Stimulated activated CD8-positive, alpha-beta memory T cell treated with anti-CD3 and anti-CD28 coated beads, Interleukin-7, amount 100 ng/mL, for 1 hour (primary cell): ENCODE measurements around the gene DCLK2.

ENCODE experiments used
- DNase-seq, 2 donors: peaks; one replicate each; pipeline ENCODE4 v3.0.0-alpha.2; 2020; ENCODE audit warnings: low read depth in 2 of 2

Gene DCLK2

DNA sequence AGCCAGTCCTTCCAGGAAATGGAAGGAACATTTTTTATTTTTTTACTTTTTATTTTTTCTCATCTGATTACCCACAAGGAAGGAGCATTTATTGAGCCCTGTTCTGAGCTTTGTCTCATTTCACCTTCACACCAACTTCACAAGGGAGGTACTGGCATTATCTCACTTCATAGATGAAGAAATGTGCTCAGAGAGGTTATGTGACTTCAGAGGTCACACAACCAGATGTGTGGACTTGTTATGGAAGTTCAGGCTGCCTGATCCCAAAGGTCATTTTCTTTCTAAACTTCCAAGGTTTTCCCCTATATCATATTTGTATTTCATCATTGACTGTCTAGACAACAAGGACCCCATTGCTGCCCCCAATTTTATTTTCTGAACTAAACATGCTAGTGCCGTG is 160.3 kb downstream of the DCLK2 start:
- no peak for DNase-seq

DNA sequence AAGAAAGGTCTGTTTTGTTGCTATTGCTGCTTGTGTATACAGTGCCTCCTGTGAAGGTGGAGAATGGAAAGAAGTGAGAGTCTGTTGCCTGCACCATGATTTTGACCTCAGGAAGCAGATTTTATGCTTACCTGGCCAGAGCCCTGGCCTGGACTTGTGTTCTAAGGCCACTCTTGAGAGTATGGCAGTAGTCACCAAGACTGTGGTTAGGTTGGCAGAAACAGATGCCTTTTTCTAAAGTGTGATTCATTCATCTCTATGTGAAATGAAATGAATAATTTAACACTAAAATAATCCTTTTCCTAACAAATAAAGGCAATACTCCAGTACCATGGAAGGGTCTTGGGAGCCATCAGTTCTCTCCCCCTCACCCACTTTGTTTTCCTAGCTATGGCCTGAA is 161.8 kb downstream of the DCLK2 start:
- DNase-seq = no peak

DNA sequence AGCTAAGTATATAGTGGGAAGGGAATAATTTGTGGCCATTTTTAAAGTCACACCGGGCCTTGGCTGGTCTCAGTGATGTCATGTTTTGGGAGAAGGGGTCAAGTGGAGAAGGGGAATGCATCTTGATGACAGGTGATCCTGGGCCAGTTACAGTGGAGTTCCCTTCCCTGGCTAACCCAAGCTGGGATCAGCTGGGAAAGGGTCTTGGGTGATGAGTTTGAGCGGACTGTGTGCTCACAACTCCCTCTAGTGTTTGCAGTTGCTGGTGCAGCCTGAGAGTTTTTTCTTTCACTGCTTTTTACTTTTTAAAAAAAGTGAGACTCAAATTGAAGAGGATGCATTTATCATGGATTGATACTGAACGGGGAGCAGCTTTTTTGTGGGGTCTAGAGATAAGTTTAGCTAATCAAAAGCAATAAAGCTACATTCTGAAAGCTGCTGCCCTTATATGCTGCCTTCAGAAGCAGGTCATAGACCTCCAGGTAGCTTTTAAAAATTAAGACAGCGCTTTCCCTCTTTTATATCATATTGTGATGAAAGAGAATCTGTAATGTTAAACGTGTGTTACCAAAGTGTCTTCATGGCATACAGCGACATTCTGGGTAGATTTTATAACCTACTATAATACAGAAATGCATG is 164.7 kb downstream of the DCLK2 start:
- no peak for DNase-seq

DNA sequence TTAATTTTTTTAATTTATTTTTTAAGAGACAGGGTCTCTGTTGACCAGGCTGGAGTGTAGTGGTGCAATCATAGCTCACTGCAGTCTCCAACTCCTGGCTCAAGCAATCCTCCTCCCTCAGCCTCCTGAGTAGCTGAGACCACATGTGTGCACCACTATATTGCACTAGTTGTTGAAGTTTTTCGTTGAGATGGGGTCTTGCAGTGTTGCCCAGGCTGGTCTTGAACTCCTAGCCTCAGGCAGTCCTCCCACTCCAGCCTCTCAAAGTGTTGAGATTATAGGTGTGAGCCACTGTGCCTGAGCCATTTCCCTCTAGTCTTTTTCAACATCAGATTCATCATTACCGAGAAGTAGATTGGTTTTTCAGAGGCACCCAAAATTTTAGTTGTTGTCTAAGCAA is 165.7 kb downstream of the DCLK2 start:
- no peak for DNase-seq

DNA sequence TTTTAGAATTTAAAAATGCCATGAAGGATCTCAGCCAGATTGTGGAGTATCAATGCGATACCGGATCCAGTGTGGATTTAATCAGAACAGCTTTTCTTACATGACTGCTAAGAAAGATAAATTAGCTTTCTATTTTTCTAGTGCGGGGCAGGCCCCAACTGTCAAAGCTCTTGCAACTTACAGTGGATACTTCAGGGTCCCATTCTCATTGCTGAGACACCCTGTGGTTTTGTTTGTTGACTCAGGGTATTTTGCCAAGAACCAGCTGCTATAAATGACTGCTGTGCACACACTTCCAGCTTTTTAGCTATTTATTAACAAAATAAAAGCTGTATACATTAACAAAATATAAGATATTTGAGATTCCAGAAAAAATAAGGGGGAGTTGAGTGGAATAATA is 166.4 kb downstream of the DCLK2 start:
- no peak for DNase-seq

DNA sequence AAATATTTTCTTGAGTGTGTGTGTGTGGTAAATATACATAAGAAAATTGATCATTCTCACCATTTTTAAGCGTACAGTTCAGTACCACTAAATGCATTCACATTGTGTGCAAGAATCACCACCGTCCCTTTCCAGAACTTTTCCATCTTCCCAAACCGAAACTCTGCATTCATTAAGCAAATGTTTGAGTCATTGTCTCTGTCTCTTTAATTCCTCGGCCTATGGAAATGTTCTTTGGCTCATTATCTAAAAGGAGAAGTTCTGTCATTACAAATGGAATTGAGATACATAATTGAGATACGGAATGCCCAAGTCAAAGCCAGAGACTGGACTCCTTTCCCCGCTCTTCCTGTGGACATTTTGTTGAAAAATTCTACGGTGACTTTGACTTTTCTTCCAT is 168.9 kb downstream of the DCLK2 start:
- no peak for DNase-seq

DNA sequence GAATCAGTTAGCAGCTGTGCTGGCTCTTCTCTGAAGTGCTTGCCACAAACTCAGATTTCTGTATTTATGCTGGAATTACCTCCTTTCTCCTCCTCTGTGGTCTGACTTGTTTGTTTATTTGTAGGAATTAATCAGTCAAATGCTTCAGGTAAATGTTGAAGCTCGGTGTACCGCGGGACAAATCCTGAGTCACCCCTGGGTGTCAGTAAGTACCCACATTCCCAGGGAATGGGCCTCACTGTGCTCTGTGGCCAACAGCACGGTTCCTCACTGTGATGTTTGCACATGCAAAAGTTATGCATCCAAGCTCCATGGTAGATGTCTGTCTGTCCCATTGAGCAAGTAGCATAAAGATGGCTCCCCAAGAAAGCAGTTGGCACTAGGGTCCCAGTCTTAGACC is 169.9 kb downstream of the DCLK2 start:
- no peak for DNase-seq

DNA sequence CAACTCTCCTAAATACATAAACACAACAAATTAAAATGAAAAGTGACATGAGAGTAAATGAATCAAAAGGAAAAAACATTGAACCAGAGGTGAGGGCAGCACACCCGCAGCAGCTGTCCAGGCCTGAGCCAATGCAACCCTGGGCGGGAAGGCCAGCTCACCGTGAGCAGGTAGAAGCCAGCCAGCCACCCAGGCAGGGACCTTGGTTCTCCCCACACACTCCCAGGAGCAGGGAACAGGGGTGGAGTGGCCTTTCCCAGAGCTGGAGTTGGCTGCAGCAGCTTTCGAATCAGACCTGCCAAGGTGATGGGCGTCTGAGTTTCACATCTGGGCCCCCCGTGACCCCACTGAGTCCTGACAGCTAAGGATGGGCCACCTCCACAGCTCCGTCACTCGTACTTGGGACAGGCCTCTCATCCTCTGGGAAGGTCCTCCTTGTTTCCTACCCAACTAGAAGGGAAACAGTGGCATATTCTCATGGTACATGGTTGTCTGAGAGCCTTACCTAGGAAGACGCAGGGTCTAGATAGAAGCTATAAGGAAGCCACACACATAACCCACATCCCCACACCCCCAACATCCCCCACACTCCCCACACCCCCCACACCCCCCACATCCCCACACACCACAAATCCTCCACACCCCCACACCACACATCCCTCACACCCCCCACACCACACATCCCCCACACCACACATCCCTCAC is 172.2 kb downstream of the DCLK2 start:
- DNase-seq = no peak

DNA sequence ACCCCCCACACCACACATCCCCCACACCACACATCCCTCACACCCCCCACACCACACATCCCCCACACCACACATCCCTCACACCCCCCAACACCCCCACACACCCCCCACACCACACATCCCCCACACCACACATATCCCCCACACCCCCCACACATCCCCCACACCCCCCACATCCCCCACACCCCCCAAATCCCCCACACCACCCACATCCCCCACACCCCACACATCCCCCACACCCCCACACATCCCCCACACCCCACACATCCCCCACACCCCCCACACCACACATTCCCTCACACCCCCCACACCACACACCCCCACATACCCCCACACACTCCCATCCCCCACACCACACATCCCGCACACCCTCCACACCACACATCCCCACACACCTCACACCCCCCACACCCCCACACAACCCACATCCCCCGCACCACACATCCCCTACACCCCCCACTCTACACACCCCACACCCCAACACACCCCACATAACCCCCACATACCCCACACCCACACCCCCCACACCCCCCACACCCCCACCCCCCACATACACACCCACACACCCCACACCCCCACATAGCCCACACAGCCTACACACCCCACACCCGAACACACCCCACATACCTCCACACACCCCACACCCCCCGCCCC is 172.9 kb downstream of the DCLK2 start:
- no peak for DNase-seq

DNA sequence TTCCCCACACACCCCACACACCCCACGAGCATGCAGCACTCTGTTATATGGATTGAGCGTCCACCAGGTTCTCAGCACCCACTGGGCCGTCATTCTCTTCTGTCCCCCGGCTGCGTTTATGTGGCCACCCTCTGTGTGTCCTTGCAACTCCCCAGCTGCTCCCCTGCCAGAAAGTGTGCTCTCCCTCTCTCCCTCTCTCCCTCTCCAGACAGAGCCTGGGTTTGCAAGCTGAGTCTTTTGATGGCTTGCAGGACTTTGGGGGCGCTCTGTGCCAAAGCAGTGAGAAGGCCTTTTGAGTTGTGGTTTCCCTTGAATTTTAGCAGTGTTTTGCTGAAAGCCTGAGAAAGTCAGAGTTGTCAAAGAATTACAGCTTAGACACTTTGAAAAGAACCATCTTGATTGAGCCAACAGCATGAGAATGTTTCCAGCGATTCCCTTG is 173.5 kb downstream of the DCLK2 start:
- DNase-seq = no peak

DNA sequence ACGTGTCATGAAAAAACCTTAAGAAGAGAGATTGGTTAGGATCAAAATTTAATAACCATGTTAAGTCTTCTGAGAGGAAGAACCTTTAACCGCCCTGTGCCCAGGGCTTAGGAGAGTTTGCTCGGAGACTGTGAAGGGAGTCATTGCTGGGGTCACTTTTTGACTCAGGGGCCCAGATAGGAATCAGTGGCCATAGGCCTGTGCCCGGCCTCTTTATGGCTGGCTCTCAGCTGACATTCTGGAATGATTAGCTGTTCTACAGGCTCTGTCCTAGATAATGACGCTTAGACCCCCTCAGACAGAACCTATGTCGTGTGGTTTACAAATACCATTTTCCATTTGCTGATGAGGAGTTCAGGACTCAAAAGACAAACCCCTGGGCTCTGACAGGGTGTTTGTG is 174.1 kb downstream of the DCLK2 start:
- DNase-seq = no peak

DNA sequence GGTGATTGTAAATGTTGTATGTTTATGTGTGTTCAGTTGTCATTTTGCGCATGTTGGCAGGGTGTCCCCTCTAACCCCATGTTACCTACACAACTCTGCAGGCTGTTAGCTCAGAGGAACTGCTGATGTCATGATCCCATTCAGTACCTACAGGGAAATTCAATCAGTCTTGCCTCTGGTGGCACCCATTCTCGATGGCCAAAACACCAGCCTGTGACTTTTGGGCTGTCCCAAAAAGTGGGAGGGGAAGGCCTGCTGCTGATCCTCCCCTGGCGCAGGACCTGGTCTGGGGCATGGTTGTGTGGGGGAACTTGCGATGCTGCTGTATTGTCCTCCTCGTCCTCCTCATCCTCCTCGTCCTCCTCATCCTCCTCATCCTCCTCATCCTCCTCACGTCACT is 174.5 kb downstream of the DCLK2 start:
- no peak for DNase-seq

DNA sequence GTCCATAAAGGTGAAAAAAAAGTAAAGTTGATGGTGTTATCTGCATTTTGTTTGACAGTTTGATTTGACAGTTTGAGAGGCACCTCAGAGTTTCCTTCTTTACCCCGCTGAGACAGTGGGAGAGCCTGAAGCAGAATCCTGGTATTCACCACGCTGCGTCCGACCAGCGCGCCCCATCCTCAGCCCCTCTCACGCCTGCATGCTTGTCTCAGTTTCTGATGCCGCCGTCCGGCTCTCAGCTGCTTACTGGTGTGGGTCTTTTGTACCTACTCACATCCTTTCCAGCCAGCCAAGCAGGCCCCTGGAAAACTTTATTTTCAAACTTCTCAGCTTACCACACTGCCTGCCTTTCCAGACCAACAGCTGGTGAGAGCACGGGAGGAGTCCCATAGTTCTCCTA is 175.2 kb downstream of the DCLK2 start:
- DNase-seq = no peak

DNA sequence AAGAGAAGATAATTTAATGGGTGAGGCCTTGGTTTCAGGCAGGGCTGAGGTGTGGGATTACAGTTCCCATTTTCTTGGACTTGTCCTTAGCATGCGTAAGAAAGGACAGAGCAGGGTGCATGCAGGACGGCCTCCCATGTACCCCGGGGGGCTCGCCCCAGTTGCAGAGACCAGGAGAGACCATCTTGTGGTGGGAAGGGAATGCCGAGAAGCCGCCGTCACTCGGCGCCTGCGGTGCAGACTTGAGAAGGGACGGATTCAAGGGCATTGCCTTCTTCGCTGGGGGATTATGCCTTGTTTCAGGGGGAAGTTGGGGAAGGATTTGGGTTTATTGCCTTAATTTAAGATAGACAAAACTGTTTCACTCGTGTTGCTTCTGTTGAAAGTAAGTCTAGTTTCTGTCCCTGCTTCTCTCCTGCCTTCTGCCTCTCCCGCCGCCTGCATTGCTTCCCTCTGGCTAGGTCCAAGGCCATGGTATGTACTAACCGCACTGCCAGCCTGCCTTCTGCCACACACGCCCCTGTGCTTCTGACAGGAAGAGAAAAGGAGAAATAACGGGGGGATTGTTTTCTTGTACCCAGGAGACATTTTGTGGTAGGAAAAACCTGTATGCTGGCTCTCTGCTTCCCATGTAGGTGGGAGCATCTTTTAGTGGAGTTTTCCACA is 175.9 kb downstream of the DCLK2 start:
- no peak for DNase-seq

DNA sequence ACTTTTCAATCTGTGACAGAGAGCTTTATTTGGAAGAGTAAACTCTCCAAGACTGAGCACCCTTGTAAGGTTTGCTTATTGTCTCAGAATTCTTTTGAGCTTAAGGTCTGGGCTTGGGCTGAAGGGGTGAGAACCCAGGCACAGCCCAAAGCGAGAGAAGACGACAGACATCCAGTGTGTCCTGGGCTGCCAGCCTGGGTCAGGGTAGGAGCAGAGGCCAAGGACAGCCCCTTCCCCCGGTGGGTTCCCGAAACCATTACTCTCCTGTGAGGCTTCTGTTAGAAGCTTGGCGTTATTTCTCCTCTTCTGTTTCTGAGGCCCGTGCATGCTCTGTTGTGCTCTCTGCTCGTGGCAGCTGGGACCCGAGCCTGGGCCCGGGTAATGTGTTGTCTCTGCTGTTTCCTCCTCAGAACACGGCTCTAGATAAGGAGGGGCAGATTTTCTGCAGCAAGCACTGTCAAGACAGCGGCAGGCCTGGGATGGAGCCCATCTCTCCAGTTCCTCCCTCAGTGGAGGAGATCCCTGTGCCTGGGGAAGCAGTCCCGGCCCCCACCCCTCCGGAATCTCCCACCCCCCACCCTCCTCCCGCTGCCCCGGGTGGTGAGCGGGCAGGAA is 177.5 kb downstream of the DCLK2 start:
- DNase-seq = no peak

DNA sequence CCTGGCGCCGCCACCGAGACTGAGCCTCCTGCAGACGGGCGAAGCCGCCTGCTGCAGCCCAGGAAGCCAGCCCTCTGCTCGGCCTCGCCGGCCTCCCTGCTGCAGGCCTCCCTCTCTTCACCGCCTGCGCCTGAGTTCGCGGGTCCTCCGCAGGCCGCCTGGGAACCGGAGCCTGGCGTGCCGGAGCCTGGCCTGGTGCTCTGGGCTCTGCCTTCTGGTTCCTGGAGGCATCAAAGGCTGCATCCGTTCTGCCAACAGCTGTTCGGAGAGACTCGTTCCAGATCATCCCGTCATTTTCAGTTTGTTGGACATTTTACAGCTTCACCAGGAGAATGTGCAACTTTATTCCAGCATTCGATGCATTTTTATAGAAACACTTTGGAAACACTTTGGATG is 178.0 kb downstream of the DCLK2 start:
- DNase-seq = no peak

DNA sequence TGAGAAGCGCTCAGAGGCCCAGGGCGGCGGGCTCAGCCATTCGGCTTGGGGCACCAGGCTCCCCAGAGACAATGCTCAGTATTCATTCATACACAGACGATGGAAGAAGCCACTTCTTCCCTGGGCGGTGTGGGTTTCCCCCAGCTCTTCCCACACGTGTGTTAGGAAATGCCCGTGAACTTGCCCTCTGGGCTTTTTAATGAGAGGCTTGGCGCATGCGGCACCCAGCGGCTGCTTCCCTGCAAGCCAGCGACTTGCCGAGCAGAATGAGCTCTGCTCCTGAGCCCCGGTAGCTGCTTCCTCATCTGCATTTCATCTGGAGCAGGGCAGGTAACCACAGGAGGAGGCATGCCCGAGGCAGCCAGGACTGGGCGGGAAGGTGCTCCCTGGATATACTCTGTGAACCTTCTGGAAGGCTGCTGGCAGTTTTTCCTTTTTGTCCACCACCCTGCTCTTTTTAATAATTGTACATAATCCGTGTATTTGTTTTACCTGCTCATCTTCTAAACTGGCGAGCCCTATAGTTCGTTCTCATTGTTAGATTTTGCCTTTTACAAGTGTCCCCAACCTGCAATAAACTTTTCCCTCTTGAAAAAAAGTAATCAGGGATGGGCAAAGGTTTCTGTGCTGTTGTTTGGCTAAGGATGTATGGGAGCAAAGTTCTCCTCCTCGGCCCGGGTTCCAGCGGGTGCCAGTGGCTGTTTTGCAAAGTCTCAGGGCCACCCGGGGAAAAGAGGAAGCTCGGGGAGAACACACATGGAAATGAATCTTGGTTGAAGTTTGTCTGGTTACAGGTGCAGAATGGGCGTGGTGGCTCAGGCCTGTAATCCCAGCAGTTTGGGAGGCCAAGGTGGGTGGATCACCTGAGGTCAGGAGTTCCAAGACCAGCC is 178.8 kb downstream of the DCLK2 start:
- no peak for DNase-seq

DNA sequence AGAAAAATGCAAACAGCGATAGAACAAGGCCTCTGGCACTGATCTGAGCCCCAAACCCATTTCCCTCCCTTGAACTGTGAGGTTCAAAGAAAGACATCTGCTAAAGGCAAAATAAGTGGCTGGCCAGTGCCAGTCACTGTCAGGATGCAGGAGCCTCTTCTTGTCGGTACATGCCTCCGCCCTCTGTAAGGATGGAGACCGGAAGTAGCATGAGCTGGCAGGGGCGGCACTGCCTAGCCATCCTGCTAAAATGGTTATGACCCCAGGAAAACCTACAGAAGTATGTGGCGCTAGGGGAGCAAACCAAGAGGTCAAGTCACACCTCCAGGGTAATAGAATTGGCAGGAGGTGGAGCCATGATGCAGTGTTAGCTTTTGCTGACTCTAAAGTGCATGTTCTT is 180.3 kb downstream of the DCLK2 start:
- DNase-seq = no peak

DNA sequence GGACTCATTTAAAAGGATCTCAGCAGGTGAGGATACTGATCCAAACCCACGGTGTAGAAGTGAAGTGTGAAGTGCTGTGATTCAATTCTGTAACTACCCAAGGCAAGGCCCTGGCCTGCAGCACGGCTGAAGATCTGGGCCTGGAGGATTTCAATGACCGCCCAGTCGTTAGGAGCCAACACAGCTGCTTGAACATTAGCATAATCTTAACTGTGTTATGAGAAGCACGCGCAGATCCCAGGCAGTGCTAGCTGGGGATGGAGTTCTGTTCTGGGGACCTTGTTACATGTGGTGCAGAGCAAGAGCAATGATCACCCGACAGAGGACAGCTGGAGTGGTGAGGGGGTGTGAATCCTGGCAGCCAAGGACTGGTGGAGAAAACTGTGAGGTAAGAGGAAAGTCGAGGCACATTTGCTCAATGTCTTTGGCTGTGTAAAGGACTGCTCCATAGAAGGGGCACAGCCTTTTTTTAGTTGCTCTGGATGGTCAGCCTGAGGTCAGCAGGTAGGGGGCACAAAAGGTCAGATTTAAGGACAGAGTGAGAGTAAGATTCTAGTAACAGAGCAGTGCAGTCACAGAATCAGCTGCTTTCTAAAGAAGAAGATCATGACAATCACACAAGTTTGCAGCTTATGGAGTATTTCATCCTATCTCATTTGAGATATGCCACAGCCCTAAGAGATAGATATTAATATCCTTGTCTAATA is 181.8 kb downstream of the DCLK2 start:
- DNase-seq = no peak

DNA sequence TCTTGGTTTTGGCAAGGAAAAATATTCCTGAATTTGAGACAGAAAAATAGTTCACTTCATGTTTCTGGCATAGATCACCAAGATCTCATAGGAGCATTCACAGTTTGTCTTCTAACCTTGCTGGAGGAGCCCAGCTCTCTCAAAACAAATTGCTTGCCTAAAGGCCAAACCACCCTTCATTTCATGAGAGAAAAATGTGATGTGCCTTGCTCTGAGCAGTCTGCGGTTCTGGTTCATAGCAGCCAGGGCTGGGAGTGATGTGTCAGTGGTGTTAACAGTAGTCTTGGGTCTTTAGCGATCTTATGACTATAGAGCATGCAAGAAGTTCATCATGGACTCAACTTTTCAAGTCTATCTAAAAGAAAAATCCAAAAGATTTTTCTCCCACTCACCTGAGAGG is 183.3 kb downstream of the DCLK2 start:
- no peak for DNase-seq

DNA sequence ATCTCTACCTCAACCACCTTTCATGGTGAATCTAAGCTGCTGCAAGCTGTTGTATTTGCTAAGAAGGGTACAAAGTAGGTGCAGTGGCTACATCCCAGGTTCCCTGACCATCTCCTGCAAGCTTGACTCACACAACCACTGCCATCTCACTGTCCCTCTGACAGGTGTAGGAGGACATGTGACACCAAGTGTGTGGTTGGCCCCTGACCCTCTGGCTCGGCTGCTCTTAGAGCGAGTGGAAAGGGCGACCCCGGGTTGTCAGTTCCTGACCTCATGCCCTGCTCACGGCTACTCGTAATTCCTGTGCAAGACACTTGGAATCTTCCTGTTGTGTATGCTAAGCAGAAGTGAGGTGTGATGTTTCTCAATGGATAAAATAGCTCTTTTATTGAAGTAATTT is 184.4 kb downstream of the DCLK2 start:
- no peak for DNase-seq
